Loucy (cell line): Measurements from ENCODE around the gene NKIRAS1.

ENCODE experiments used
- H2AFZ ChIP-seq: fragments of 200-600 bp; sonication (generic); 2 replicates; pipeline ENCODE4 v1.6.0; 2016; ENCODE audit warnings: antibody characterized with exemption, mild to moderate bottlenecking, low read length, moderate library complexity
- H3F3A ChIP-seq: fragments of 200-600 bp; 2 replicates; pipeline ENCODE4 v1.6.0; 2016; ENCODE audit warnings: antibody characterized with exemption, low read depth, mild to moderate bottlenecking
- H3K27me3 ChIP-seq: fragments of 200-600 bp; sonication (generic); 2 replicates; pipeline ENCODE4 v1.6.1; 2014; ENCODE audit warnings: low read length, mild to moderate bottlenecking; ENCODE audit not compliant: insufficient read depth, poor library complexity, severe bottlenecking
- H3K36me3 ChIP-seq: fragments of 200-600 bp; sonication (generic); 2 replicates; pipeline ENCODE4 v1.6.1; 2016; ENCODE audit warnings: low read length; ENCODE audit not compliant: insufficient read depth
- H3K4me1 ChIP-seq: fragments of 200-600 bp; sonication (generic); 2 replicates; pipeline ENCODE4 v1.5.1; 2014; ENCODE audit warnings: low read length, mild to moderate bottlenecking; ENCODE audit not compliant: insufficient read depth, poor library complexity, severe bottlenecking
- H3K4me2 ChIP-seq: fragments of 200-600 bp; sonication (generic); 2 replicates; pipeline ENCODE4 v1.6.0; 2014; ENCODE audit warnings: antibody characterized with exemption, low read length, low read depth, mild to moderate bottlenecking; ENCODE audit not compliant: poor library complexity, severe bottlenecking
- H3K4me3 ChIP-seq: fragments of 200-600 bp; sonication (generic); 2 replicates; pipeline ENCODE4 v1.5.1; 2014; ENCODE audit warnings: low read length, mild to moderate bottlenecking, mixed read lengths; ENCODE audit not compliant: poor library complexity, severe bottlenecking
- H3K79me2 ChIP-seq: fragments of 200-600 bp; sonication (generic); 2 replicates; pipeline ENCODE4 v1.6.1; 2014; ENCODE audit warnings: low read length; ENCODE audit not compliant: insufficient read depth
- H3K9ac ChIP-seq: fragments of 200-600 bp; sonication (generic); 2 replicates; pipeline ENCODE4 v1.6.0; 2014; ENCODE audit warnings: mild to moderate bottlenecking, low read depth, low read length, moderate library complexity; ENCODE audit not compliant: poor library complexity, severe bottlenecking
- H3K9me2 ChIP-seq: fragments of 200-600 bp; sonication (generic); replicated peaks from 2 replicates; pipeline ENCODE4 v1.6.1; 2016; ENCODE audit warnings: low read depth, low read length, mixed read lengths
- H3K9me3 ChIP-seq: fragments of 200-600 bp; sonication (generic); 2 replicates; pipeline ENCODE4 v1.6.1; 2014; ENCODE audit warnings: mild to moderate bottlenecking, antibody characterized with exemption, low read length, low read depth; ENCODE audit not compliant: insufficient read depth
- H4K20me1 ChIP-seq: fragments of 200-600 bp; sonication (generic); 2 replicates; pipeline ENCODE4 v1.6.0; 2014; ENCODE audit warnings: antibody characterized with exemption, low read length, mild to moderate bottlenecking; ENCODE audit not compliant: insufficient read depth, poor library complexity, severe bottlenecking
- CTCF ChIP-seq: fragments of 200-600 bp; sonication (generic); conservative IDR thresholded peaks from 2 replicates; pipeline ENCODE4 v1.5.1; 2014; ENCODE audit warnings: mild to moderate bottlenecking, antibody characterized with exemption, low read length
- EZH2phosphoT487 ChIP-seq: fragments of 200-600 bp; IDR thresholded peaks from 2 replicates; pipeline ENCODE4 v1.6.1; 2018; ENCODE audit warnings: antibody characterized with exemption, mild to moderate bottlenecking, moderate library complexity, borderline replicate concordance

Gene NKIRAS1

GRCh38 chr3:23916152-23916885 lies 471 bp downstream of the NKIRAS1 start:
- H3K4me2 ChIP-seq = peak overlapping the region; percentile 82
- peak overlapping the region; percentile 99 for H3K4me3 ChIP-seq
- H3K27me3 ChIP-seq = peaks cover 16% of the 10 kb centered on the region
- peaks cover 10% of the 10 kb centered on the region; the same call in 1 of the 2 replicates for H3F3A ChIP-seq
- peaks cover 34% of the 10 kb centered on the region for H3K36me3 ChIP-seq
- no peaks in the 10 kb centered on the region for H3K9me3 ChIP-seq
- H2AFZ ChIP-seq = peak overlapping the region; percentile 90
- H4K20me1 ChIP-seq = peaks cover 43% of the 10 kb centered on the region
- peak overlapping the region; percentile 94 for H3K9ac ChIP-seq
- peaks cover 30% of the 10 kb centered on the region for H3K4me1 ChIP-seq
- H3K79me2 ChIP-seq = peaks cover 49% of the 10 kb centered on the region
- no peaks in the 10 kb centered on the region for H3K9me2 ChIP-seq
- TF ChIP-seq CTCF (no peak), EZH2phosphoT487 (no peak)

DNA sequence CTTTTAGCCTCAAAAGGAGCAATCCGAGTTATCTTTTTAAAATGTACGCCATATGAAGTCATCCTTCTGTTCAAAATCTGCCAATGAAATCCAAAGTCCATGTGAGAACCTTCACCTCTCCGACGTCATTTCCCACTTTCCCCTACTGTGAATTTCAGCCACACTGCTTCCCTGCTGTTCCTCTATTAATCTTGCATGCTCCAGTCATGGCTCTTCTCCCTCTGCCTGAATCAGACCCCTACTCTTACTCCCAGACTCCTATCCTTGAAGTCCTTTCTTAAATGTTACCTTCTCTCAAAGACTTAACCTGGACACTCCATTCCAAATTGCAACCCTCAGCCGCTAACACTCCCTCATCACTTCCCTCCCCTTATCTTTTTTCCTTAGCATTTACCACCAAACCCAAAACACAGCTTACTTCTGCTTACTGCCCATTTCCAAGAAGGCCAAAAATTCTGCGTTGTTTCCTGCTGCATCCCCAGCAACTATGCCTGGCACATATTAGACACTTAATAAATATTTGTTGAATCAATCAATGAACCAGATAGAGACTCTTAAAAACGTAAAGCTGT lies 1.2 kb downstream of the NKIRAS1 start:
- Histone ChIP-seq H3K36me3 (peaks cover 27% of the 10 kb centered on the region), H3F3A (peaks cover 4% of the 10 kb centered on the region; the same call in 1 of the 2 replicates), H3K4me3 (peak overlapping the region; percentile 99), H4K20me1 (peaks cover 36% of the 10 kb centered on the region), H3K79me2 (peaks cover 42% of the 10 kb centered on the region), H2AFZ (peak overlapping the region; percentile 90; the same call in 1 of the 2 replicates), H3K27me3 (peaks cover 16% of the 10 kb centered on the region), H3K4me1 (peaks cover 29% of the 10 kb centered on the region), H3K4me2 (peak overlapping the region; percentile 82), H3K9ac (peak overlapping the region; percentile 94), H3K9me2 (no peaks in the 10 kb centered on the region), H3K9me3 (no peaks in the 10 kb centered on the region)
- TF ChIP-seq CTCF (no peak), EZH2phosphoT487 (no peak)

- H4K20me1 ChIP-seq = peaks cover 21% of the 10 kb centered on the region
- peaks cover 27% of the 10 kb centered on the region for H3K79me2 ChIP-seq
- H3K9me2 ChIP-seq = no peaks in the 10 kb centered on the region
- peaks cover 18% of the 10 kb centered on the region for H3K4me1 ChIP-seq
- no peak overlapping the region for H3K4me2 ChIP-seq
- no peak overlapping the region for H3K9ac ChIP-seq
- no peak overlapping the region for H3K4me3 ChIP-seq
- H3K27me3 ChIP-seq = peaks cover 16% of the 10 kb centered on the region
- H2AFZ ChIP-seq = no peak overlapping the region
- TF ChIP-seq CTCF (no peak), EZH2phosphoT487 (no peak)
- peaks cover 13% of the 10 kb centered on the region for H3K36me3 ChIP-seq
- H3F3A ChIP-seq = no peaks in the 10 kb centered on the region
- H3K9me3 ChIP-seq = no peaks in the 10 kb centered on the region
Observed at GRCh38 chr3:23913873-23914743, 2.7 kb downstream of the NKIRAS1 start.
